ENCODE measurements around the gene CTBP1.

DNA sequence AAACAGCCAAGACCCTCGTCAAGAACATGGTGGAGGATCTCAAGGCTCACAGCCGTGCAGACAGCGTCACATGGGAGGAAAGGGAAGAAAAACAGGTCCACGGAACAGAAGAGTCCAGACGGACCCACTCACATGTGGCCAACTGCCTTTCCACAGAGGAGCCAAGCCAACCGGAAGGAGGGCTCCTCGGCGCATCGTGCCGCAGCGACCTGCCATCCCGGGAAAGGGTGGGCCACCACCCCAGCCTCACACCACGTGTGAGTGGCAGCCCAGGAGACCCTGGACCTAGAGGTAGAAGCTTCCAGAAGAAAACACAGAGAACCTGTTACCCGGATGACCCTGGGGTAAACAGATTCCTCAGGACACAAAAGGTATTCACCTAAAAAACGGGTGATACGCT, 28.4 kb downstream of the CTBP1 start:
- TF ChIP-seq, protein P1, sequence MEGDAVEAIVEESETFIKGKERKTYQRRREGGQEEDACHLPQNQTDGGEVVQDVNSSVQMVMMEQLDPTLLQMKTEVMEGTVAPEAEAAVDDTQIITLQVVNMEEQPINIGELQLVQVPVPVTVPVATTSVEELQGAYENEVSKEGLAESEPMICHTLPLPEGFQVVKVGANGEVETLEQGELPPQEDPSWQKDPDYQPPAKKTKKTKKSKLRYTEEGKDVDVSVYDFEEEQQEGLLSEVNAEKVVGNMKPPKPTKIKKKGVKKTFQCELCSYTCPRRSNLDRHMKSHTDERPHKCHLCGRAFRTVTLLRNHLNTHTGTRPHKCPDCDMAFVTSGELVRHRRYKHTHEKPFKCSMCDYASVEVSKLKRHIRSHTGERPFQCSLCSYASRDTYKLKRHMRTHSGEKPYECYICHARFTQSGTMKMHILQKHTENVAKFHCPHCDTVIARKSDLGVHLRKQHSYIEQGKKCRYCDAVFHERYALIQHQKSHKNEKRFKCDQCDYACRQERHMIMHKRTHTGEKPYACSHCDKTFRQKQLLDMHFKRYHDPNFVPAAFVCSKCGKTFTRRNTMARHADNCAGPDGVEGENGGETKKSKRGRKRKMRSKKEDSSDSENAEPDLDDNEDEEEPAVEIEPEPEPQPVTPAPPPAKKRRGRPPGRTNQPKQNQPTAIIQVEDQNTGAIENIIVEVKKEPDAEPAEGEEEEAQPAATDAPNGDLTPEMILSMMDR (IDR thresholded peaks at IDR 0.05): no peak
- no peak for TF ChIP-seq EP300 (IDR thresholded peaks at IDR 0.05)
